ENCODE measurements around the gene LMX1A. TPM values are rescaled to one million over a fixed set of nuclear protein-coding genes. Genes with fewer than 3 reads are reported as not detected.

LMX1A gene
- total and polyA plus RNA-seq, 9 donors = 0.37 to 2.2 (median 0.84) TPM

Other genes with a start within 250 kb of the LMX1A start
- gene RXRG, start 88.4 kb upstream of the LMX1A start, total RNA-seq = 53.0 TPM
- 10 to 100 TPM; 42.1 to 59.3 (median 54.1) TPM for gene RXRG, start 88.4 kb upstream of the LMX1A start, polyA plus RNA-seq (ENCODE audit: insufficient read depth in 1 of 8, insufficient read length in 8 of 8, low replicate concordance in 1 of 8)
- gene LRRC52, start 187.3 kb upstream of the LMX1A start, total RNA-seq = 0.09 TPM
- gene LRRC52, start 187.3 kb upstream of the LMX1A start, polyA plus RNA-seq (ENCODE audit: insufficient read depth in 1 of 8, insufficient read length in 8 of 8, low replicate concordance in 1 of 8) = under 1 TPM in 7 of 8 donors, not detected in 1; 0.10 to 0.45 (median 0.24) TPM